Fibroblast of lung (primary cell): ENCODE results near the gene COMP. TPM values are rescaled to one million over a fixed set of nuclear protein-coding genes. Genes with fewer than 3 reads are reported as not detected.
A peak's percentile ranks its signal among the peaks of the same experiment; 100 is the strongest.

Source experiments
- DNase-seq, 2 donors: peaks; one replicate each; pipeline versions ENCODE4 v3.0.0 to v3.0.0-alpha.2; 2010; ENCODE audit warnings: low read depth in 2 of 2
- H2AFZ ChIP-seq: 2 replicates; pipeline ENCODE4 v1.5.1; 2012; ENCODE audit warnings: low read length, control low read depth, inconsistent platforms
- H3K27ac ChIP-seq: 2 replicates; pipeline ENCODE4 v1.5.1; 2011; ENCODE audit warnings: low read length, control low read depth; ENCODE audit not compliant: insufficient read depth
- H3K27me3 ChIP-seq: 2 replicates; pipeline ENCODE4 v1.5.1; 2011; ENCODE audit warnings: mild to moderate bottlenecking, low read length; ENCODE audit not compliant: control insufficient read depth, insufficient read depth
- H3K36me3 ChIP-seq: 2 replicates; pipeline ENCODE4 v1.5.1; 2011; ENCODE audit warnings: low read length; ENCODE audit not compliant: control insufficient read depth, insufficient read depth
- H3K4me1 ChIP-seq: 2 replicates; pipeline ENCODE4 v1.5.1; 2011; ENCODE audit warnings: low read length; ENCODE audit not compliant: control insufficient read depth, insufficient read depth; ENCODE audit errors: extremely low read depth
- H3K4me2 ChIP-seq: 2 replicates; pipeline ENCODE4 v1.5.1; 2011; ENCODE audit warnings: low read length, control low read depth; ENCODE audit not compliant: insufficient read depth; ENCODE audit errors: extremely low read depth
- H3K4me3 ChIP-seq, 4 experiments: fragments of 200-600 bp in 1 of 4; sonication (generic) in 1 of 4; replicated peaks in 1 of 4; 2 replicates each; pipeline ENCODE4 v1.5.1; 2011 to 2016; ENCODE audit warnings: low read length in 4 of 4, low read depth in 3 of 4, mild to moderate bottlenecking in 3 of 4, control low read depth in 2 of 4, inconsistent platforms in 1 of 4, mixed read lengths in 1 of 4; ENCODE audit not compliant: insufficient read depth in 1 of 4; ENCODE audit errors: control extremely low read depth in 1 of 4
- H3K79me2 ChIP-seq: 2 replicates; pipeline ENCODE4 v1.5.1; 2012; ENCODE audit warnings: mild to moderate bottlenecking, low read length, inconsistent platforms; ENCODE audit not compliant: control insufficient read depth, insufficient read depth
- H3K9ac ChIP-seq: 2 replicates; pipeline ENCODE4 v1.5.1; 2011; ENCODE audit warnings: mild to moderate bottlenecking, low read length, control low read depth; ENCODE audit not compliant: insufficient read depth
- H3K9me3 ChIP-seq: 2 replicates; pipeline ENCODE4 v1.5.1; 2012; ENCODE audit warnings: low read depth, low read length; ENCODE audit not compliant: control insufficient read depth, insufficient read depth
- H4K20me1 ChIP-seq: 2 replicates; pipeline ENCODE4 v1.5.1; 2011; ENCODE audit warnings: low read length; ENCODE audit not compliant: control insufficient read depth, insufficient read depth; ENCODE audit errors: extremely low read depth
- CTCF ChIP-seq, 2 donors: IDR thresholded peaks in 1 of 2; conservative IDR thresholded peaks in 1 of 2; 1 replicate in 1 of 2; 2 replicates in 1 of 2; pipeline ENCODE4 v1.5.1; 2011 to 2012; ENCODE audit warnings: low read length in 2 of 2, control low read depth in 1 of 2, inconsistent platforms in 1 of 2, low read depth in 1 of 2, mild to moderate bottlenecking in 1 of 2
- EZH2 ChIP-seq: IDR thresholded peaks from 2 replicates; pipeline ENCODE4 v1.5.1; 2012; ENCODE audit warnings: low read length, control low read depth, mild to moderate bottlenecking; ENCODE audit errors: missing control alignments
- polyA plus RNA-seq, 2 donors: library from polyadenylated mRNA; depleted of rRNA in 1 of 2; stranded (reverse) in 1 of 2; unstranded in 1 of 2; fragments of >200 nt; gene quantifications; 2 replicates each; pipeline ENCODE4 v1.2.1, GENCODE V29; 2011 to 2012; ENCODE audit warnings: missing spikeins in 1 of 2
- total RNA-seq: library from RNA; depleted of rRNA; stranded (reverse); fragments of >200 nt; gene quantifications from 2 replicates; pipeline ENCODE4 v1.2.1, GENCODE V29; 2014

The COMP gene
- total and polyA plus RNA-seq, 2 donors (not counting 1 experiment from before 2014, with no cell fraction given) = 0.05 to 0.17 TPM

GRCh38 chr19:18737337-18737953 lies 53.7 kb downstream of the COMP start:
- no peak overlapping the region for H3K4me3 ChIP-seq
- no peak overlapping the region for H3K27ac ChIP-seq
- H3K79me2 ChIP-seq = no peaks in the 10 kb centered on the region
- H4K20me1 ChIP-seq = no peaks in the 10 kb centered on the region
- TF ChIP-seq CTCF (conservative IDR thresholded peaks at IDR 0.05 in 1 of 2, IDR thresholded peaks at IDR 0.05 in 1 of 2; ENCODE audit: low read depth in 1 of 2, low read length in 2 of 2) = no peak
- no peak for TF ChIP-seq EZH2
- no peak overlapping the region for H3K4me2 ChIP-seq
- H3K9me3 ChIP-seq = no peaks in the 10 kb centered on the region
- H3K4me1 ChIP-seq = peaks cover 8% of the 10 kb centered on the region
- no peaks in the 10 kb centered on the region for H3K36me3 ChIP-seq
- peak in 1 of 2 donors; percentile 10 for DNase-seq
- no peak overlapping the region for H2AFZ ChIP-seq
- no peak overlapping the region for H3K9ac ChIP-seq
- H3K27me3 ChIP-seq = no peaks in the 10 kb centered on the region

- H3K4me3 ChIP-seq = no peak overlapping the region
- H3K27me3 ChIP-seq = no peaks in the 10 kb centered on the region
- no peaks in the 10 kb centered on the region for H3K9me3 ChIP-seq
- no peaks in the 10 kb centered on the region for H3K79me2 ChIP-seq
- H3K27ac ChIP-seq = no peak overlapping the region
- no peaks in the 10 kb centered on the region for H4K20me1 ChIP-seq
- no peak overlapping the region for H2AFZ ChIP-seq
- H3K36me3 ChIP-seq = no peaks in the 10 kb centered on the region
- no peak overlapping the region for H3K9ac ChIP-seq
- TF ChIP-seq EZH2 (no peak), CTCF (conservative IDR thresholded peaks at IDR 0.05 in 1 of 2, IDR thresholded peaks at IDR 0.05 in 1 of 2; ENCODE audit: low read depth in 1 of 2, low read length in 2 of 2) (no peak)
- H3K4me1 ChIP-seq = peaks cover 8% of the 10 kb centered on the region
- peak in 1 of 2 donors; percentile 5 for DNase-seq
- no peak overlapping the region for H3K4me2 ChIP-seq
Observed at GRCh38 chr19:18736415-18737336, 54.4 kb downstream of the COMP start.

GRCh38 chr19:18735752-18736151 lies 55.4 kb downstream of the COMP start:
- no peak overlapping the region for H3K4me2 ChIP-seq
- TF ChIP-seq EZH2 = no peak
- no peak for TF ChIP-seq CTCF (conservative IDR thresholded peaks at IDR 0.05 in 1 of 2, IDR thresholded peaks at IDR 0.05 in 1 of 2; ENCODE audit: low read depth in 1 of 2, low read length in 2 of 2)
- no peaks in the 10 kb centered on the region for H3K9me3 ChIP-seq
- no peak for DNase-seq
- no peak overlapping the region for H3K27ac ChIP-seq
- H3K36me3 ChIP-seq = no peaks in the 10 kb centered on the region
- peaks cover 8% of the 10 kb centered on the region for H3K4me1 ChIP-seq
- no peaks in the 10 kb centered on the region for H3K79me2 ChIP-seq
- H3K9ac ChIP-seq = no peak overlapping the region
- H2AFZ ChIP-seq = no peak overlapping the region
- no peaks in the 10 kb centered on the region for H4K20me1 ChIP-seq
- H3K27me3 ChIP-seq = no peaks in the 10 kb centered on the region
- no peak overlapping the region for H3K4me3 ChIP-seq
